Aorta (tissue), 5 donors: ENCODE data around the gene PRCP. TPM values are rescaled to one million over a fixed set of nuclear protein-coding genes. Genes with fewer than 3 reads are reported as not detected.

Experiments
- ATAC-seq: fragments of 200-7000 bp; cut with Tn5 transposase; one replicate; pipeline ENCODE4 v1.9.1; 2022; ENCODE audit warnings: moderate library complexity; ENCODE audit not compliant: low FRiP score
- DNase-seq, 2 donors: peaks; one replicate each; pipeline ENCODE4 v3.0.0-alpha.2; 2020
- H3K27ac ChIP-seq, 2 donors: one replicate each; pipeline ENCODE4 v1.5.1; 2013; ENCODE audit warnings: low read length in 2 of 2, mild to moderate bottlenecking in 2 of 2, moderate library complexity in 2 of 2, control low read depth in 1 of 2, inconsistent platforms in 1 of 2, low read depth in 1 of 2
- H3K27me3 ChIP-seq, 2 donors: one replicate each; pipeline ENCODE4 v1.6.1; 2013; ENCODE audit warnings: control low read depth in 1 of 2, low read length in 1 of 2, mild to moderate bottlenecking in 1 of 2, moderate library complexity in 1 of 2; ENCODE audit not compliant: insufficient read depth in 2 of 2, control insufficient read depth in 1 of 2
- H3K36me3 ChIP-seq, 2 donors: one replicate each; pipeline ENCODE4 v1.6.1; 2013; ENCODE audit warnings: control low read depth in 1 of 2, low read length in 1 of 2, mild to moderate bottlenecking in 1 of 2; ENCODE audit not compliant: insufficient read depth in 2 of 2, control insufficient read depth in 1 of 2
- H3K4me1 ChIP-seq, 2 donors: one replicate each; pipeline ENCODE4 v1.6.1; 2013; ENCODE audit warnings: low read length in 2 of 2, control low read depth in 1 of 2, mild to moderate bottlenecking in 1 of 2, moderate library complexity in 1 of 2; ENCODE audit not compliant: insufficient read depth in 2 of 2, control insufficient read depth in 1 of 2
- H3K4me3 ChIP-seq, 2 donors: one replicate each; pipeline ENCODE4 v1.5.1; 2013; ENCODE audit warnings: low read length in 2 of 2, control low read depth in 1 of 2, mild to moderate bottlenecking in 1 of 2
- H3K9me3 ChIP-seq: one replicate; pipeline ENCODE4 v1.6.1; 2013; ENCODE audit warnings: mild to moderate bottlenecking, low read length; ENCODE audit not compliant: control insufficient read depth
- WGBS, 2 donors: extraction: QIAGEN DNeasy Blood & Tissue Kit; methylation state at CpG; one replicate each; pipeline ENCODE4 v1.1.7; 2013; 5-methylcytosine and 5-hydroxymethylcytosine counted together
- intact Hi-C, 2 donors: fragments of 100-400 bp; cut with DNase I; formaldehyde crosslinking; loops; one replicate each; pipeline versions ENCODE4 v1.14.2 to v1.15.0; 2022
- polyA plus RNA-seq, 2 donors: library from polyadenylated mRNA; stranded (reverse); fragments of 200-250 nt; gene quantifications; one replicate each; pipeline ENCODE4 v1.2.3, GENCODE V29; 2013
- total RNA-seq, 2 donors: library from RNA; stranded (reverse); fragmentation: NEBNext Ultra II Directional; extraction: Animal tissue kit (Norgen Biotek cat#: 25700); gene quantifications; one replicate each; pipeline ENCODE4 v1.2.1, GENCODE V29; 2021
- donor health status: healthy with polysubstance abuse.
- donor health status: Bipolar disorder and iron deficiency.
- donor health status: DM: no; HTN: no; CAD: no.
- donor health status: DM: no; HTN: no; CAD: no.
- donor health status: DM: yes; HTN: yes; CAD: no.

Gene PRCP
- total and polyA plus RNA-seq, 4 donors: 26.2 to 183 (median 66.3) TPM

- Histone ChIP-seq H3K27ac (no peak overlapping the region), H3K4me1 (peaks cover 3 to 4% of the 10 kb centered on the region in 2 donors), H3K4me3 (no peak overlapping the region), H3K36me3 (no peaks in the 10 kb centered on the region), H3K27me3 (no peaks in the 10 kb centered on the region), H3K9me3 (no peaks in the 10 kb centered on the region)
- no peak for DNase-seq
- WGBS, 2 donors: 86 to 91% methylated on average over 10 of the region's 10 CpGs
- no peak for ATAC-seq
- intact Hi-C loops: no loop called here
Measured at GRCh38 chr11:82818409-82819043, 81.7 kb downstream of the PRCP start.

- no peaks in the 10 kb centered on the region for H3K9me3 ChIP-seq
- 75 to 79% methylated on average over 2 of the region's 2 CpGs for WGBS, 2 donors
- intact Hi-C loops: no loop called here
- no peak for ATAC-seq
- no peaks in the 10 kb centered on the region for H3K36me3 ChIP-seq
- no peaks in the 10 kb centered on the region for H3K27me3 ChIP-seq
- no peak for DNase-seq
- no peak overlapping the region for H3K27ac ChIP-seq
- no peak overlapping the region for H3K4me3 ChIP-seq
- no peaks in the 10 kb centered on the region for H3K4me1 ChIP-seq
Measured at GRCh38 chr11:82815406-82815805, 84.8 kb downstream of the PRCP start.

GRCh38 chr11:82814379-82814778 is 85.9 kb downstream of the PRCP start:
- Histone ChIP-seq H3K4me1 (no peaks in the 10 kb centered on the region), H3K27me3 (no peaks in the 10 kb centered on the region), H3K27ac (no peak overlapping the region), H3K36me3 (no peaks in the 10 kb centered on the region), H3K9me3 (no peaks in the 10 kb centered on the region), H3K4me3 (no peak overlapping the region)
- intact Hi-C loops: no loop called here
- DNase-seq: no peak
- WGBS, 2 donors: 85 to 88% methylated on average over 4 of the region's 4 CpGs
- ATAC-seq: no peak

- ATAC-seq: peak; percentile 48
- intact Hi-C loops: no loop called here
- 84 to 89% methylated on average over 8 of the region's 8 CpGs for WGBS, 2 donors
Measured at GRCh38 chr11:82811369-82811768, 88.9 kb downstream of the PRCP start.

GRCh38 chr11:82810738-82811137 is 89.5 kb downstream of the PRCP start:
- ATAC-seq: no peak
- DNase-seq: no peak
- Histone ChIP-seq H3K36me3 (no peaks in the 10 kb centered on the region), H3K9me3 (no peaks in the 10 kb centered on the region), H3K4me3 (no peak overlapping the region), H3K4me1 (no peaks in the 10 kb centered on the region), H3K27ac (no peak overlapping the region), H3K27me3 (no peaks in the 10 kb centered on the region)
- WGBS, 2 donors: 77 to 80% methylated on average over 3 of the region's 3 CpGs
- intact Hi-C loops: no loop called here

More at GRCh38 chr11:82811369-82811768, 88.9 kb downstream of the PRCP start:
- no peaks in the 10 kb centered on the region for H3K27me3 ChIP-seq
- no peaks in the 10 kb centered on the region for H3K36me3 ChIP-seq
- no peak overlapping the region for H3K27ac ChIP-seq
- no peaks in the 10 kb centered on the region for H3K9me3 ChIP-seq
- H3K4me3 ChIP-seq: no peak overlapping the region
- no peak for DNase-seq
- H3K4me1 ChIP-seq: no peaks in the 10 kb centered on the region

- intact Hi-C loops: no loop called here
- H3K4me1 ChIP-seq: no peaks in the 10 kb centered on the region
- H3K36me3 ChIP-seq: no peaks in the 10 kb centered on the region
- no peaks in the 10 kb centered on the region for H3K27me3 ChIP-seq
- ATAC-seq: no peak
- no peak for DNase-seq
- H3K4me3 ChIP-seq: no peak overlapping the region
- no peaks in the 10 kb centered on the region for H3K9me3 ChIP-seq
- H3K27ac ChIP-seq: no peak overlapping the region
- WGBS, 2 donors: 84 to 96% methylated on average over 1 of the region's 1 CpG
Measured at GRCh38 chr11:82810326-82810725, 89.9 kb downstream of the PRCP start.

GRCh38 chr11:82807646-82808045 is 92.6 kb downstream of the PRCP start:
- 73 to 86% methylated on average over 3 of the region's 3 CpGs for WGBS, 2 donors
- ATAC-seq (no peak), DNase-seq (no peak)
- Histone ChIP-seq H3K4me1 (no peaks in the 10 kb centered on the region), H3K27me3 (no peaks in the 10 kb centered on the region), H3K9me3 (no peaks in the 10 kb centered on the region), H3K27ac (no peak overlapping the region), H3K36me3 (no peaks in the 10 kb centered on the region), H3K4me3 (no peak overlapping the region)
- intact Hi-C loops: no loop called here

- Histone ChIP-seq H3K36me3 (no peaks in the 10 kb centered on the region), H3K9me3 (no peaks in the 10 kb centered on the region), H3K27ac (no peak overlapping the region), H3K4me3 (no peak overlapping the region), H3K4me1 (no peaks in the 10 kb centered on the region), H3K27me3 (no peaks in the 10 kb centered on the region)
- intact Hi-C loops: no loop called here
- no peak for ATAC-seq
- no peak for DNase-seq
- 38 to 42% methylated on average over 1 of the region's 1 CpG for WGBS, 2 donors
Measured at GRCh38 chr11:82802710-82803109, 97.5 kb downstream of the PRCP start.
